GM12878 (cell line): ENCODE data around the gene INF2. TPM values are rescaled to one million over a fixed set of nuclear protein-coding genes. Genes with fewer than 3 reads are reported as not detected.

Experiments
- ATAC-seq: fragments of 200-7000 bp; cut with Tn5 transposase; 3 replicates; pipeline ENCODE4 v1.9.1; 2020; ENCODE audit warnings: mild to moderate bottlenecking, moderate library complexity
- BruUV-seq: library from RNA; stranded (reverse); fragments of 400-500 nt; replicated peaks from 2 replicates; lab custom pipeline; 2021; lab: Mats Ljungman, UMichigan
- CTCF ChIA-PET: fragments of 300-600 bp; sonication (Branson Sonifier 250); formaldehyde crosslinking; extraction: SDS; loops from one replicate; lab custom pipeline; 2021; ENCODE audit warnings: inconsistent platforms; lab: Yijun Ruan, JAX
- POLR2A ChIA-PET: fragments of 350-600 bp; formaldehyde crosslinking; extraction: SDS; loops from one replicate; lab custom pipeline; 2021; ENCODE audit warnings: inconsistent platforms; lab: Charles Lee
- RAD21 ChIA-PET: fragments of 300-600 bp; sonication (Branson Sonifier 250); formaldehyde crosslinking; loops from one replicate; lab custom pipeline; 2023; ENCODE audit warnings: antibody characterized with exemption; ENCODE audit not compliant: unreplicated experiment; lab: Charles Lee
- SMC1A ChIA-PET: fragments of 300-600 bp; sonication (Branson Sonifier 250); formaldehyde crosslinking; loops from one replicate; lab custom pipeline; 2023; ENCODE audit not compliant: unreplicated experiment, uncharacterized antibody; lab: Charles Lee
- DNase-seq: peaks from one replicate; pipeline ENCODE4 v3.0.0-alpha.2; 2011; ENCODE audit warnings: low read depth, low spot score
- FAIRE-seq: peaks from 3 replicates; lab custom pipeline; 2011; peaks lifted over from hg19 to GRCh38; lab: Jason Lieb, UNC
- H2AFZ ChIP-seq: 2 replicates; pipeline ENCODE4 v1.6.0; 2011; ENCODE audit warnings: low read depth, low read length, control low read depth; ENCODE audit not compliant: control insufficient read depth
- H3K27ac ChIP-seq: 2 replicates; pipeline ENCODE4 v1.5.1; 2011; ENCODE audit warnings: control low read depth; ENCODE audit not compliant: control insufficient read depth, insufficient read depth
- H3K27me3 ChIP-seq, 2 experiments: replicated peaks in 1 of 2; 2 replicates each; pipeline versions ENCODE4 v1.6.0 to v1.6.1; 2011; ENCODE audit warnings: low read length in 1 of 2; ENCODE audit not compliant: control insufficient read depth in 2 of 2, insufficient read depth in 2 of 2
- H3K36me3 ChIP-seq, 2 experiments: 2 replicates each; pipeline ENCODE4 v1.5.1; 2011; ENCODE audit warnings: low read length in 1 of 2; ENCODE audit not compliant: control insufficient read depth in 2 of 2, insufficient read depth in 2 of 2
- H3K4me1 ChIP-seq: 2 replicates; pipeline ENCODE4 v1.6.1; 2011; ENCODE audit warnings: mild to moderate bottlenecking, low read length, moderate library complexity, mixed read lengths; ENCODE audit not compliant: control insufficient read depth, insufficient read depth
- H3K4me2 ChIP-seq: 2 replicates; pipeline ENCODE4 v1.6.0; 2011; ENCODE audit warnings: control low read depth; ENCODE audit not compliant: control insufficient read depth, insufficient read depth
- H3K4me3 ChIP-seq: fragments of 200-600 bp; sonication (generic); 2 replicates; pipeline ENCODE4 v1.5.1; 2016
- H3K79me2 ChIP-seq: 2 replicates; pipeline ENCODE4 v1.6.0; 2011; ENCODE audit warnings: low read length; ENCODE audit not compliant: control insufficient read depth, insufficient read depth
- H3K9ac ChIP-seq: 2 replicates; pipeline ENCODE4 v1.8.0; 2011; ENCODE audit warnings: low read length, control low read depth, mixed read lengths; ENCODE audit not compliant: control insufficient read depth, insufficient read depth
- H3K9me3 ChIP-seq: replicated peaks from 3 replicates; pipeline ENCODE4 v1.5.1; 2011; ENCODE audit warnings: mild to moderate bottlenecking, low read length; ENCODE audit not compliant: control insufficient read depth, insufficient read depth
- H4K20me1 ChIP-seq: 2 replicates; pipeline ENCODE4 v1.6.0; 2011; ENCODE audit not compliant: control insufficient read depth, insufficient read depth
- CBFB ChIP-seq: IDR thresholded peaks from 2 replicates; pipeline ENCODE4 v1.6.1; 2016; ENCODE audit warnings: antibody characterized with exemption, low read depth
- CBX5 ChIP-seq: sonication (generic); IDR thresholded peaks from 2 replicates; pipeline ENCODE4 v1.6.1; 2016; ENCODE audit warnings: low read depth, moderate library complexity, mild to moderate bottlenecking, inconsistent platforms
- EZH2 ChIP-seq: IDR thresholded peaks from 2 replicates; pipeline ENCODE4 v1.6.1; 2012; ENCODE audit warnings: low read depth, mild to moderate bottlenecking, control low read depth, inconsistent platforms, low read length, borderline replicate concordance; ENCODE audit not compliant: control insufficient read depth
- GABPA ChIP-seq: IDR thresholded peaks from 2 replicates; pipeline ENCODE4 v1.6.1; 2014; ENCODE audit warnings: antibody characterized with exemption, low read depth, mild to moderate bottlenecking, inconsistent platforms
- TAF1 ChIP-seq: IDR thresholded peaks from 2 replicates; pipeline ENCODE4 v1.6.1; 2011; ENCODE audit warnings: mild to moderate bottlenecking, low read depth, low read length, borderline replicate concordance
- WGBS: methylation state at CpG from one replicate; pipeline ENCODE4 v1.1.6; 2016; ENCODE audit warnings: low lambda C conversion rate; ENCODE audit not compliant: insufficient replicate concordance, insufficient coverage; ENCODE audit errors: missing lambda C conversion rate; 5-methylcytosine and 5-hydroxymethylcytosine counted together
- in situ Hi-C: fragments of 300-500 bp; cut with MboI; formaldehyde crosslinking; loops from 9 replicates; pipeline ENCODE4 v1.14.3; 2018; ENCODE audit warnings: mixed read lengths
- intact Hi-C: fragments of 100-400 bp; cut with micrococcal nuclease; formaldehyde crosslinking; loops from one replicate; pipeline ENCODE4 v1.14.2; 2022; ENCODE audit not compliant: unreplicated experiment
- polyA plus RNA-seq, 11 experiments: library from polyadenylated mRNA; depleted of rRNA in 4 of 11; unstranded in 6 of 11; stranded (reverse) in 5 of 11; fragments of >200 nt; fragmentation: Nextera tagmentation in 4 of 11; fragmentation: Illumina TruSeq in 1 of 11; extraction: Ambion mirVana in 4 of 11; extraction: Trizol in 1 of 11; gene quantifications; 1 replicate in 1 of 11; 2 replicates in 10 of 11; pipeline versions ENCODE4 v1.2.1 to v1.2.3, GENCODE V29; 2011 to 2016; ENCODE audit warnings: inconsistent platforms in 2 of 11, missing spikeins in 2 of 11, low read depth in 1 of 11
- total RNA-seq, 4 experiments: library from RNA; depleted of rRNA in 3 of 4; stranded (reverse); fragments of >200 nt in 3 of 4; fragmentation: Illumina TruSeq in 1 of 4; extraction: Trizol in 1 of 4; gene quantifications; 2 replicates each; pipeline versions ENCODE4 v1.2.1 to v1.2.3, GENCODE V29; 2013 to 2021
- TF ChIP-seq, protein P1 (sequence below): fragments of 450-650 bp; IDR thresholded peaks from 2 replicates; pipeline ENCODE4 v1.6.1; 2017; ENCODE audit warnings: mild to moderate bottlenecking, moderate library complexity
- TF ChIP-seq, protein P2 (sequence below): fragments of 450-650 bp; IDR thresholded peaks from 2 replicates; pipeline ENCODE4 v1.6.1; 2017; ENCODE audit warnings: antibody characterized with exemption, mild to moderate bottlenecking, moderate library complexity
- TF ChIP-seq, protein P3 (sequence below): IDR thresholded peaks from 2 replicates; pipeline ENCODE4 v1.6.1; 2012; ENCODE audit warnings: low read length, inconsistent platforms

The INF2 gene
- total and polyA plus RNA-seq, 10 of the 15 experiments (the other 5 are each of a cell fraction or from before 2014, with no cell fraction given): 0.72 to 43.2 (median 8.3) TPM

DNA sequence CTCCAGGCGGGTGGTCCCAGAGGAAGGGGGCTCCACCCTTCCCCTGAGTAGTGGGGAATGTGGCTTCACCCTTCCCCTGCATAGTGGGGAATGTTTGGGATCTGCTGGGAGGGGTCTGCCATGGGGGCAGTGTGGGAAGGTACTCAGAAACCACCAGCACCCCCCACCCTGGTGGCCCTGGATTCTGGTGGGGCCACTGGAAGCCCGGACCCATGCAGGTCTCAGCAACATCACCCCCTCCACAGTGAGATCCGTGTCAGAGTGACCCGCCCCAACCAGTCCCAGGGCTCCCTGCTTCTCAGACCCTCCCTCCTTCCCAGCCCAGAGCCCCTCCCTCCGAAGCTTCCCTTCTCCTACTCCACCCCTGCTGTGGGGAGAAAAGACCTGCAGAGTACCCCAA is 30.3 kb upstream of the INF2 start:
- ChIA-PET CTCF (interaction anchor here (1.2 to 4.6 kb wide), 2 partner anchors 20 to 50 kb away, joined by 4 to 72 read pairs; no protein-coding TSS in a partner anchor), RAD21 (interaction anchor here (0.7 to 3.0 kb wide), 2 partner anchors 18 to 22 kb away, joined by 3 to 29 read pairs; no protein-coding TSS in a partner anchor)
- BruUV-seq: no TSS peak
- TF ChIP-seq, protein P1, sequence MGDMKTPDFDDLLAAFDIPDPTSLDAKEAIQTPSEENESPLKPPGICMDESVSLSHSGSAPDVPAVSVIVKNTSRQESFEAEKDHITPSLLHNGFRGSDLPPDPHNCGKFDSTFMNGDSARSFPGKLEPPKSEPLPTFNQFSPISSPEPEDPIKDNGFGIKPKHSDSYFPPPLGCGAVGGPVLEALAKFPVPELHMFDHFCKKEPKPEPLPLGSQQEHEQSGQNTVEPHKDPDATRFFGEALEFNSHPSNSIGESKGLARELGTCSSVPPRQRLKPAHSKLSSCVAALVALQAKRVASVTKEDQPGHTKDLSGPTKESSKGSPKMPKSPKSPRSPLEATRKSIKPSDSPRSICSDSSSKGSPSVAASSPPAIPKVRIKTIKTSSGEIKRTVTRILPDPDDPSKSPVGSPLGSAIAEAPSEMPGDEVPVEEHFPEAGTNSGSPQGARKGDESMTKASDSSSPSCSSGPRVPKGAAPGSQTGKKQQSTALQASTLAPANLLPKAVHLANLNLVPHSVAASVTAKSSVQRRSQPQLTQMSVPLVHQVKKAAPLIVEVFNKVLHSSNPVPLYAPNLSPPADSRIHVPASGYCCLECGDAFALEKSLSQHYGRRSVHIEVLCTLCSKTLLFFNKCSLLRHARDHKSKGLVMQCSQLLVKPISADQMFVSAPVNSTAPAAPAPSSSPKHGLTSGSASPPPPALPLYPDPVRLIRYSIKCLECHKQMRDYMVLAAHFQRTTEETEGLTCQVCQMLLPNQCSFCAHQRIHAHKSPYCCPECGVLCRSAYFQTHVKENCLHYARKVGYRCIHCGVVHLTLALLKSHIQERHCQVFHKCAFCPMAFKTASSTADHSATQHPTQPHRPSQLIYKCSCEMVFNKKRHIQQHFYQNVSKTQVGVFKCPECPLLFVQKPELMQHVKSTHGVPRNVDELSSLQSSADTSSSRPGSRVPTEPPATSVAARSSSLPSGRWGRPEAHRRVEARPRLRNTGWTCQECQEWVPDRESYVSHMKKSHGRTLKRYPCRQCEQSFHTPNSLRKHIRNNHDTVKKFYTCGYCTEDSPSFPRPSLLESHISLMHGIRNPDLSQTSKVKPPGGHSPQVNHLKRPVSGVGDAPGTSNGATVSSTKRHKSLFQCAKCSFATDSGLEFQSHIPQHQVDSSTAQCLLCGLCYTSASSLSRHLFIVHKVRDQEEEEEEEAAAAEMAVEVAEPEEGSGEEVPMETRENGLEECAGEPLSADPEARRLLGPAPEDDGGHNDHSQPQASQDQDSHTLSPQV: no peak
- TF ChIP-seq TAF1 (no peak), CBX5 (no peak), CBFB (no peak), EZH2 (no peak), GABPA (no peak)
- TF ChIP-seq, protein P2, sequence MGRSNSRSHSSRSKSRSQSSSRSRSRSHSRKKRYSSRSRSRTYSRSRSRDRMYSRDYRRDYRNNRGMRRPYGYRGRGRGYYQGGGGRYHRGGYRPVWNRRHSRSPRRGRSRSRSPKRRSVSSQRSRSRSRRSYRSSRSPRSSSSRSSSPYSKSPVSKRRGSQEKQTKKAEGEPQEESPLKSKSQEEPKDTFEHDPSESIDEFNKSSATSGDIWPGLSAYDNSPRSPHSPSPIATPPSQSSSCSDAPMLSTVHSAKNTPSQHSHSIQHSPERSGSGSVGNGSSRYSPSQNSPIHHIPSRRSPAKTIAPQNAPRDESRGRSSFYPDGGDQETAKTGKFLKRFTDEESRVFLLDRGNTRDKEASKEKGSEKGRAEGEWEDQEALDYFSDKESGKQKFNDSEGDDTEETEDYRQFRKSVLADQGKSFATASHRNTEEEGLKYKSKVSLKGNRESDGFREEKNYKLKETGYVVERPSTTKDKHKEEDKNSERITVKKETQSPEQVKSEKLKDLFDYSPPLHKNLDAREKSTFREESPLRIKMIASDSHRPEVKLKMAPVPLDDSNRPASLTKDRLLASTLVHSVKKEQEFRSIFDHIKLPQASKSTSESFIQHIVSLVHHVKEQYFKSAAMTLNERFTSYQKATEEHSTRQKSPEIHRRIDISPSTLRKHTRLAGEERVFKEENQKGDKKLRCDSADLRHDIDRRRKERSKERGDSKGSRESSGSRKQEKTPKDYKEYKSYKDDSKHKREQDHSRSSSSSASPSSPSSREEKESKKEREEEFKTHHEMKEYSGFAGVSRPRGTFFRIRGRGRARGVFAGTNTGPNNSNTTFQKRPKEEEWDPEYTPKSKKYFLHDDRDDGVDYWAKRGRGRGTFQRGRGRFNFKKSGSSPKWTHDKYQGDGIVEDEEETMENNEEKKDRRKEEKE: no peak
- TF ChIP-seq, protein P3, sequence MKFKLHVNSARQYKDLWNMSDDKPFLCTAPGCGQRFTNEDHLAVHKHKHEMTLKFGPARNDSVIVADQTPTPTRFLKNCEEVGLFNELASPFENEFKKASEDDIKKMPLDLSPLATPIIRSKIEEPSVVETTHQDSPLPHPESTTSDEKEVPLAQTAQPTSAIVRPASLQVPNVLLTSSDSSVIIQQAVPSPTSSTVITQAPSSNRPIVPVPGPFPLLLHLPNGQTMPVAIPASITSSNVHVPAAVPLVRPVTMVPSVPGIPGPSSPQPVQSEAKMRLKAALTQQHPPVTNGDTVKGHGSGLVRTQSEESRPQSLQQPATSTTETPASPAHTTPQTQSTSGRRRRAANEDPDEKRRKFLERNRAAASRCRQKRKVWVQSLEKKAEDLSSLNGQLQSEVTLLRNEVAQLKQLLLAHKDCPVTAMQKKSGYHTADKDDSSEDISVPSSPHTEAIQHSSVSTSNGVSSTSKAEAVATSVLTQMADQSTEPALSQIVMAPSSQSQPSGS: no peak
- TF ChIP-seq, all 136 proteins: peak for 0
- Histone ChIP-seq H4K20me1 (no peaks in the 10 kb centered on the region), H3K79me2 (no peaks in the 10 kb centered on the region; the same call in 1 of the 2 replicates), H3K36me3 (no peaks in the 10 kb centered on the region), H3K27me3 (no peaks in the 10 kb centered on the region), H3K4me1 (peaks cover 56% of the 10 kb centered on the region), H2AFZ (no peak overlapping the region), H3K4me2 (peak overlapping the region; percentile 38), H3K27ac (peak overlapping the region; percentile 71), H3K9ac (peak overlapping the region; percentile 12), H3K4me3 (peak overlapping the region; percentile 62), H3K9me3 (no peaks in the 10 kb centered on the region; the same call in none of the 3 replicates)
- ChIA-PET POLR2A (interaction anchor here (2.3 to 5.2 kb wide), 2 partner anchors 19 to 22 kb away, joined by 8 to 49 read pairs; no protein-coding TSS in a partner anchor), SMC1A (interaction anchor here (5.7 kb wide), 1 partner anchor 20 kb away, joined by 60 read pairs; no protein-coding TSS in a partner anchor)
- in situ Hi-C loops: no loop called here
- 40% methylated on average over 5 of the region's 5 CpGs for WGBS
- intact Hi-C loops: no loop called here
- no peak for DNase-seq
- ATAC-seq: no peak
- FAIRE-seq: no peak
